ENCODE data around the gene CELA1. TPM values are rescaled to one million over a fixed set of nuclear protein-coding genes. Genes with fewer than 3 reads are reported as not detected.
A peak's percentile ranks its signal among the peaks of the same experiment; 100 is the strongest.

Gene CELA1
- polyA plus RNA-seq, 6 donors from 2014 or later, result not detected

DNA sequence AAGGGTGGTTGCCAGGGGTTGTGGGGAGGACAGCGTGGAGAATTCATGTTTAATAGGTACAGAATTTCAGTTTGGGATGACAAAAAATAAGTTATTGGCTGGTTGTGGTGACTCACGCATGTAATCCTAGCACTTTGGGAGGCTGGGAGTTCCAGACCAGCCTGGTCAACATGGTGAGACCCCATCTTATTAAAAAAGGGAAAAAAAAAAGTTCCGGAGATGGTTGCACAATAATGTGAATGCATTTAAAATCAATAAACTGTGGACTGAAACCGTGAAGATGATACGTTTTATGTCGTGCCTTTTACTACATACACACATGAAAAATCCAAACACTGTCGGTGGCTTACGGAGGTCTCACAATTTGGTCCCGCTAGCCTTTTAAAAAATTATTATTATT, 24.2 kb upstream of the CELA1 start:
- Mint-ChIP-seq H3K36me3 (peaks cover 31 to 33% of the 10 kb centered on the region in 2 donors), H3K4me3 (peak overlapping the region in 2 of 8 donors; percentile 22 to 48), H3K4me1 (peaks cover 49 to 88% (median 69%) of the 10 kb centered on the region in 3 donors), H3K9me3 (peaks cover 0 to 5% (median 0%) of the 10 kb centered on the region in 7 donors), H3K27ac (peak overlapping the region in 5 of 6 donors; percentile 3 to 100 (median 97)), H3K27me3 (no peaks in the 10 kb centered on the region)
- DNase-seq (no peak), ATAC-seq (ENCODE audit: low read depth in 2 of 2) (no peak)

DNA sequence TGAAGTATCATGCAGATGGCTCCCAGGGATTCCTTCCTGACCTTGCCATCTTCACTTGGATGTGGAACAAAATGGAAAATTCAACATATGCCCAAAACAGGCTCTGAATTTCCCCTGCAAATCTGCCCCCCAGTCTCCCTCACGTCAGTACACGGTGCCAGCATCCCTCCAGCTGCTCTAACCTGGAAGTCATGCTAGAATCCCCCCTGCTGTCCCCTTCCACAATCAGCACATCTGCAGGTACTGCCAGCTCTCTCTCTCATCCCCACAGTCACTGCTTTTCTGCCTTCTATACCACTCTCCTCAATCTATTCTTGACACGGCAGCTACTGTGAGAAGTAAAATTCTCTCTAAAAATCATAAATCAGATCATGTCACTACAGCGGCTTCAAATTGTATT, 23.1 kb upstream of the CELA1 start:
- DNase-seq, result no peak
- peaks cover 48 to 85% (median 64%) of the 10 kb centered on the region in 3 donors for H3K4me1 Mint-ChIP-seq

DNA sequence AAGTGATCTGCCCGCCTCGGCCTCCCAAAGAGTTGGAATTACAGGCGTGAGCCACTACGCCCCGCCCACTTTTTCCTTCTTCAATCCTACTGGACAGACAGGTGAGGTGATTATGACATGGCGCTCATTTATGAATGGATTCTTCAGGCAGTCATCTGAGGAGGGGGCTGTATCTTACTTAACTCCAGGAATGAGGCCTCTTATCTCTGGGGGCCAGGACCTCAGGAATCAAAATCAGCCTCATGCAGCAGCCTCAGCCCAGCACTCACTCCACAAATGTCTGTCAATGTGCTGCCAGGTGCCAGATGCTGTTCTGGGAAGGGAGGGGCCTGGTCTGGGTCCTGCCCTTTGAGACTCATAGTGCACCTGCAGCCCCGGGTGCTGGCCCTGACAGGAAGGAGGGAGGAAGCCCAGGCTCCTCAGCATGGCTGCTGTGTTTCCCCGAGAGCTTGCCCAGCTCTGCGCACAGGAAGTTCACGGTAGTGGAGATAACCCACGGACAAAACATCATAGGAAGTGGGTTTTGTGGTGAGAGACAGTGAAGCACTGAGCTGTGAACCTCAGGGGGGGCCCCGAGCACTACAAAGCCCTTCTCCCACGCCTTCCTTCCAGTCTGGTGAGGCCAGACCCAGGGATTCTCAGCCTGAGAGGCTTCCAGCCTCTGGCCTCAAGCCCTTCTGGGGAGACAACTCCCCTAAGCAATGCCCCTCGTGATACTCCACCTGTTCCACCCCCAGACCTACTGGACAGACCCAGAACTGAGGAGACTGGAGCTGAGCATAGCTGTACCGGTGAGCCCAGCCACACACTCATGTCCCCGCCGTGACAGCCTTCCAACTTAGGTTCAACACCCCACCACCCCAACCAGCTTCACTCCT, 22.4 kb upstream of the CELA1 start:
- ATAC-seq (ENCODE audit: low read depth in 2 of 2) (peak; percentile 91 to 92), DNase-seq (peak; percentile 98)
- Mint-ChIP-seq H3K4me1 (peaks cover 46 to 79% (median 64%) of the 10 kb centered on the region in 3 donors), H3K27me3 (no peaks in the 10 kb centered on the region), H3K36me3 (peaks cover 19 to 22% of the 10 kb centered on the region in 2 donors), H3K9me3 (peaks cover 0 to 5% (median 0%) of the 10 kb centered on the region in 7 donors), H3K4me3 (peak overlapping the region; percentile 64 to 94 (median 77)), H3K27ac (peak overlapping the region; percentile 97 to 100 (median 99))

More for the DNA sequence above, 23.1 kb upstream of the CELA1 start:
- H3K4me3 Mint-ChIP-seq, result peak overlapping the region; percentile 46 to 94 (median 77)
- H3K27ac Mint-ChIP-seq, result peak overlapping the region; percentile 97 to 100 (median 99)
- H3K36me3 Mint-ChIP-seq, result peaks cover 21 to 25% of the 10 kb centered on the region in 2 donors
- peaks cover 0 to 5% (median 0%) of the 10 kb centered on the region in 7 donors for H3K9me3 Mint-ChIP-seq
- H3K27me3 Mint-ChIP-seq, result no peaks in the 10 kb centered on the region
- ATAC-seq (ENCODE audit: low read depth in 2 of 2), result no peak

DNA sequence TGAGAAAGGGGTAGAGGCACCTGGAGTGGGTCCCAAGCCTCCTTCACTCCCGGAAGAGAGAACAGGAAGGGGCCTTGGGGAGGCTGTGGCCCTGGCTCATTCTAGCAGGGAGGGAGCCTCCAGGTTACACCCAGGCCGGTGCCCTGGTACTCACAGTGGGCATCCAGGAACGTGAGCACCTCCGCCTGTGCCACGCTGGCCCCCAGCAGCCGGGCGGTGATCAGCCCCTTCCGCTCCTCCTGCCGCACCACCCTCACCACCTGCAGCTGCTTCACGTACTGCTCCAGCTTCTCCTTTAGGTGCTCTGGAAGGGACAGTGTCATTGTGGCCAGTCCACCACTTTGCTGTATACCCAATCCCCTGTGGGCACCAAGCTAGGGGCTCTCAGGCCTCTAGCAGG, 18.8 kb upstream of the CELA1 start:
- peaks cover 38 to 64% (median 53%) of the 10 kb centered on the region in 3 donors for H3K4me1 Mint-ChIP-seq
- H3K4me3 Mint-ChIP-seq, result peak overlapping the region in 1 of 8 donors; percentile 35
- peak overlapping the region in 1 of 6 donors; percentile 75 for H3K27ac Mint-ChIP-seq
- H3K9me3 Mint-ChIP-seq, result no peaks in the 10 kb centered on the region
- peaks cover 11 to 19% of the 10 kb centered on the region in 2 donors for H3K36me3 Mint-ChIP-seq
- DNase-seq (no peak), ATAC-seq (ENCODE audit: low read depth in 2 of 2) (no peak)
- no peaks in the 10 kb centered on the region for H3K27me3 Mint-ChIP-seq

DNA sequence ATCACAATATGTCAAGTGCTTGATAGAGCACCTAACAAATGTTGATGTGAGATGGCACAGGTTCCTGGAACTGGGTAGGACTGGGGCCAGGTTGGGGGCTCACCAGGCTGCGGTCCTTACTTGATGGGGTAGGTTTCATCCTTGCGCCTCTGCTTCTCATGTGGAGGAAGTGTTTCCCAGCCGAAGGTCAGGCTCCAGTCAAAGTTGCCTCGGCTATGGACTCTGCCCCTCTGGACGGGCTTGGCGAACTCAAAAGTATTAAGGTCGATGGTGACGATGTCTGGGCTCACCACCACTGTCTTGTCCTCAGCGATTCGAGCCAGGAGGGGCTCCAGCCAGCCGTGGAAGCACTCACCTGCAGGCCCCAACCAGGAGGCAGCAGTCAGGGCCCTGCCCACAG, 17.5 kb upstream of the CELA1 start:
- Mint-ChIP-seq H3K36me3 (peaks cover 12 to 25% of the 10 kb centered on the region in 2 donors), H3K27ac (peak overlapping the region in 2 of 6 donors; percentile 34 to 37), H3K27me3 (no peaks in the 10 kb centered on the region), H3K4me3 (no peak overlapping the region), H3K4me1 (peaks cover 31 to 64% (median 54%) of the 10 kb centered on the region in 3 donors), H3K9me3 (no peaks in the 10 kb centered on the region)
- DNase-seq, result no peak
- no peak for ATAC-seq (ENCODE audit: low read depth in 2 of 2)

DNA sequence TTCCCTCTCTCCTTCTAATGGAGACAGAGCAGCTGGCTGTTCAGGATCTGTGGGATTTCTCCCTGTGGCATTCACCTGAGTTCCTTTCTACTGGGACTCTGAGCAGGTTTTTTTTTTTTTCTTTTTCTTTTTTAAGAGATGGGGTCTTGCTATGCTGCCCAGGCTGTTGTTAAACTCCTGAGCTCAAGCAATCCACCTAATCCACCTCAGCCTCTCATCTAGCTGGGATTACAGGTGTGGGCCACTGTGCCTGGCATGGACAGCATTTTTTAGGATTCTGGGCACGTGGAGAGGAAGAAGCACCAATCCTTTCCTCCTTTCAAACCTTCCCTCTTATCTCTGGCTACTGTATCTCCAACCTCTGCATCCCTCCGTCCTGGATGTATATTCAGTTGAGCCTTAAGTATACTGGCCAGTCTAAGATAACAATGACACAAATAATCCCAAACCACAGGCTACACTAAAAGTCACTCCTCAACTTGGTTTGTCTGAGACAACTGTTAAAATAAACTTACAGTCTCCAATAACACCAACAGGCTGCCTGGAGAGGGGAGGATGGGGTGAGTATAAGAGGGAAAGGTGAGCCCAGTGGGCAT, 16.4 kb upstream of the CELA1 start:
- no peak for DNase-seq
- H3K9me3 Mint-ChIP-seq, result no peaks in the 10 kb centered on the region
- no peak for ATAC-seq (ENCODE audit: low read depth in 2 of 2)
- H3K36me3 Mint-ChIP-seq, result peaks cover 16 to 25% of the 10 kb centered on the region in 2 donors
- peaks cover 33 to 64% (median 54%) of the 10 kb centered on the region in 3 donors for H3K4me1 Mint-ChIP-seq
- H3K4me3 Mint-ChIP-seq, result no peak overlapping the region
- no peaks in the 10 kb centered on the region for H3K27me3 Mint-ChIP-seq
- H3K27ac Mint-ChIP-seq, result peak overlapping the region in 1 of 6 donors; percentile 78

DNA sequence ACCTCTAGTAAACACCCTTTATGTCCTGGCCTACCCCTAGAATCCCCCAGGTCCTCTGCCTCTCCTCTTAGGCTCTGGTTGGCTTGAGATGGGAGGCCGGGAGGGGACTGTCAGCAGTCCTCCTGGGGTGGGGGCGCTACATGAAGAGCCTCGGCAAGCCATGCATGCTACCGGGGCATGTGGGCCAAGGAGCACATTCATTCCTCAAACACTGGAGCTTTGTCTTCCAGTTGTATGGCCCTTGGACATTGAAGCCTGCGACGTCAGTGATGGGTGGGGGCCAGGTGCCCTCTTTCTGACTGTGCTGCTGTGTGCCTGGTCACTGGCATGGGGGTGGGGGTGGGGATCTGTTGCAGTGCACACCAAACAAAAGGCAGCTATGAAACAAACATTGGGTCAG, 15.8 kb upstream of the CELA1 start:
- no peak for ATAC-seq (ENCODE audit: low read depth in 2 of 2)
- Mint-ChIP-seq H3K9me3 (no peaks in the 10 kb centered on the region), H3K27me3 (no peaks in the 10 kb centered on the region), H3K36me3 (peaks cover 12 to 25% of the 10 kb centered on the region in 2 donors), H3K4me3 (no peak overlapping the region), H3K27ac (peak overlapping the region in 1 of 6 donors; percentile 78), H3K4me1 (peaks cover 34 to 64% (median 55%) of the 10 kb centered on the region in 3 donors)
- no peak for DNase-seq

DNA sequence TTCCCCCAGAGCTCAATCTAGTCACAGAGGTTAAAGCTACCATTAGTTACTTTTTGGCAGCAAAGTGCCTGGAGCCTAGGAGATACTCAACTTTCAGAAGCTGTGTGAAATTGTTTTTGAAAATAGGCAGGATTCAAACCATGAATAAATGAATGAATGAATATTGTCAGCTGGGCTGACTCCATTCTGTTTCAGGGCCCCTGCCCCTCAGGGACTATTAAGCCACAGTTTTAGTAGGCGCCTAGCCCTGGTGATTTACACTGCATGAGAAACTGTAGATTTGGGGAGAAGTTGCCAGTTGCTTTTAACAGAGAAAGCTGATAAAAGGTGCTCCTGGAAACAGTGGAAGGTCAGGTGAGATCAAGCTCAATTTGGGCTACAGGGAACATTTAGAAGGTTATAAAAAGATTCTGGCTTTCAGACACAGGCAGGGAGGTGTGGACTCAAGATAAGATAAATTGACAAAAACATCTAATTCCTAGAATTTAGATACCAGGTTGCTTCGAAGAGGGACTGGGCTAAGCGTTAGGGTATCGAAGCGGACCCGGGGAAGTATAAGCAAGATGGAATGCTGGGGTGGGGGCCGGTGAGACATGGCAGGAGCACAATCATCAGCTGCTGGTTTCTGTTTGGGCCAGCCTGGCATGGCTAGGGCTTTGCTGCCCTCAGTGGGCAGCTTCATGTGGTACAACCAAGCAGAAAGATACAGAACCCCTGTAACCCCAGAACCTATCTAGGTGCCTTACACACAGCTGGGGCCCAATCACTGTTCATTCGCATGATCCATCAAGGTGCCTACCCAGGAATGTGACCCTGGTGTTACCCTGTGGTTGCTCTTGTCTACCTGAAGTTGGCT, 14.9 kb upstream of the CELA1 start:
- Mint-ChIP-seq H3K36me3 (peaks cover 12 to 25% of the 10 kb centered on the region in 2 donors), H3K27me3 (no peaks in the 10 kb centered on the region), H3K27ac (peak overlapping the region in 3 of 6 donors; percentile 6 to 93 (median 87)), H3K4me3 (peak overlapping the region in 1 of 8 donors; percentile 44), H3K4me1 (peaks cover 41 to 67% (median 58%) of the 10 kb centered on the region in 3 donors), H3K9me3 (no peaks in the 10 kb centered on the region)
- ATAC-seq (ENCODE audit: low read depth in 2 of 2) (no peak), DNase-seq (no peak)

DNA sequence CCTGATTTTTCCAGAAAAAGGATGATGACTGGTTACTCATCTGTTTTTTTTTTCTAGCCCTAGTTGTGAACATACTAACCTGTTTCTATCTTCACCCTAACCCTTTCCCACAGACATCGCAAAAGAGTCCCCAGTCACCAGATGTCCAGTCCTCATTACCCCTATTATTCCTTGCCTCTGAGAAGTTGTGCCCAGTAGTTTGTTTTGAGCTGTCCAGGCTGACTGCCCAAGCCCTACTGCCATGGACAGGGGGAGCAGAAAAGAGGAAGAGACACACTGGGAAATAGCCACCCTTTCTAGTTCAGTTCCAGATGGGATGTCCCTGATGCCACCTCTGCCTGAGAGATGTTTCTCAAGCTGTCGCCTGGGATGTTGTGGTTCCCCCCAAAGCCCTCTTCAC, 13.8 kb upstream of the CELA1 start:
- no peaks in the 10 kb centered on the region for H3K27me3 Mint-ChIP-seq
- no peak for ATAC-seq (ENCODE audit: low read depth in 2 of 2)
- peak overlapping the region in 1 of 8 donors; percentile 26 for H3K4me3 Mint-ChIP-seq
- peaks cover 39 to 63% (median 62%) of the 10 kb centered on the region in 3 donors for H3K4me1 Mint-ChIP-seq
- DNase-seq, result no peak
- H3K27ac Mint-ChIP-seq, result peak overlapping the region in 5 of 6 donors; percentile 43 to 95 (median 93)
- H3K36me3 Mint-ChIP-seq, result peaks cover 12 to 25% of the 10 kb centered on the region in 2 donors
- no peaks in the 10 kb centered on the region for H3K9me3 Mint-ChIP-seq

DNA sequence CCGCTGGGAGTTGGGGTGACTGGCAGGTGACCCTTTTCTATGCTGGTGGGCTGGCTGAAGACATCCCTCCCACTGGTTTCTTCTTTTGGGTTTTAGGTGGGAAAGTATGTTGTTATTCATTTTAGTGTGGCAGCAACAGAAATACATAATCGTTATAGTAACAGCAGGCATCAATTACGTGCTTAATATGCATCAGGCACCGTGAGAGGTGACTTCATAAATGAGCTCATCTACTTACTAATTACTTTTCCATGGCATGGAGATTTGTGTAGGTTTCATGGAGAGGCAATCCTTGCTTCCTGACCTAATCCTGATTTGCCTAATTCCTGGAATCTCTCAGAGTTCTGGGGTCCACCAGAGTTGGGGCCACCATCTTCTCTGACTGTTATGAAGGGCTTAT, 13.4 kb upstream of the CELA1 start:
- H3K27ac Mint-ChIP-seq, result peak overlapping the region; percentile 72 to 99 (median 94)

DNA sequence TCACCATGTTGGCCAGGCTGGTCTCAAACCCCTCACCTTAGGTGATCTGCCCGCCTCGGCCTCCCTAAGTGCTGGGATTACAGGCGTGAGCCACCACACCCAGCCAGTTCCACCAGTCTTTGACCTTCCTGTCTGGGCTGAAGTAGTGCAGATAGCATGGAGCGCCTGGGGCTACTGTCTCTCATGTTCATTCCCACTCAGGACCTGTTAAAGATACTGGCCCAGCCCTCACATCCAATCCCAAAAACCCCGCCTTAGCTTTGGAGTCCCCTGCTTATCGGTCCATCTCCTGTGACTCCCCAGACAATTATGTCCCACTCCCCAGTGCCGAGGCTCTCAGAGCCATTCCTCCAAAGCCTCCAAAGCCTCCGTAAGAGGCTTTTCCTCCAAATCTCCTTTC, 12.0 kb upstream of the CELA1 start:
- Mint-ChIP-seq H3K4me3 (peak overlapping the region in 7 of 8 donors; percentile 0 to 89 (median 74)), H3K4me1 (peaks cover 41 to 69% (median 65%) of the 10 kb centered on the region in 3 donors), H3K27ac (peak overlapping the region; percentile 42 to 99 (median 96)), H3K27me3 (no peaks in the 10 kb centered on the region), H3K9me3 (no peaks in the 10 kb centered on the region), H3K36me3 (peaks cover 12 to 20% of the 10 kb centered on the region in 2 donors)
- no peak for DNase-seq
- ATAC-seq (ENCODE audit: low read depth in 2 of 2), result no peak

More for the DNA sequence above, 13.4 kb upstream of the CELA1 start:
- no peaks in the 10 kb centered on the region for H3K9me3 Mint-ChIP-seq
- H3K4me3 Mint-ChIP-seq, result no peak overlapping the region
- DNase-seq (no peak), ATAC-seq (ENCODE audit: low read depth in 2 of 2) (no peak)
- H3K27me3 Mint-ChIP-seq, result no peaks in the 10 kb centered on the region
- H3K4me1 Mint-ChIP-seq, result peaks cover 41 to 65% (median 64%) of the 10 kb centered on the region in 3 donors
- H3K36me3 Mint-ChIP-seq, result peaks cover 12 to 25% of the 10 kb centered on the region in 2 donors

DNA sequence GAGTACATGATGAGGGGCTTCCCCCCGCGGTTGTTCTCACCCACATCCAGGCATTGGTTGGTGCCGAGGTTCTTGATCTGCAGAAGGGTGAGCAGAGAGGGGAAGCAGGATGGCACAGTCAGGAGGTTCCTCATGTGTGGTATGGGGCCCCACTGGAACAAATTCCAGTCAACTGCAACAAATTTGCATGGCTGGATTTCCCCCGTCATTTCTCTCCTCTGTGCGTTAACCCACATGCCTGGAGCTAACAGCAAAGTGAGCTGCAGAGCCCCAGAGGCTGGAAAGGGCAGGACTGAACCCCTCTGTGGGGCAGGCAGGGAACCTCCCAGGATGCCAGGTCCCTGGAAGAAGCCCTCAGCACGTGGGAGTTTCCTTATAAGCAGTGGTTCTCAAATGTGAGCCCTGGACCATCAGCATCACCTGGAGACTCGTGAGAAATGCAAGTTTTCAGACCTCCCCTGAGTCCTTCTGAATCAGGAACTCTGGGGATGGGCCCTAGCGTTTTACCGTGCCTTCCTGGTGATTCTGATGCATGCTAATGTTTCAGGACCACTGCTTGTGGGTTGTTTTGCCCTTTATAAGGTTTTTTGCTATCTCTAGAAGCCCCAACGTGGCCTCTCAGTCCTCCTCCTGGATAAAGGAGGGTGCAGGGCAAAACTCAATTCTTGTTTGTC, 11.0 kb upstream of the CELA1 start:
- ATAC-seq (ENCODE audit: low read depth in 2 of 2), result peak; percentile 93 to 94
- H3K9me3 Mint-ChIP-seq, result no peaks in the 10 kb centered on the region
- H3K4me1 Mint-ChIP-seq, result peaks cover 41 to 70% (median 68%) of the 10 kb centered on the region in 3 donors
- DNase-seq, result peak; percentile 87
- H3K36me3 Mint-ChIP-seq, result peaks cover 12 to 20% of the 10 kb centered on the region in 2 donors
- no peaks in the 10 kb centered on the region for H3K27me3 Mint-ChIP-seq
- peak overlapping the region; percentile 46 to 89 (median 74) for H3K4me3 Mint-ChIP-seq
- peak overlapping the region; percentile 84 to 99 (median 96) for H3K27ac Mint-ChIP-seq
